GM21515 (cell line): Measurements from ENCODE around the gene PEAK1.

Experiments used
- ATAC-seq: cut with Tn5 transposase; IDR thresholded peaks from one replicate; pipeline ENCODE4 v1.9.1; 2021; ENCODE audit not compliant: unreplicated experiment

The PEAK1 gene

GRCh38 chr15:77068633-77069032, 351.3 kb downstream of the PEAK1 start:
- no peak for ATAC-seq

DNA sequence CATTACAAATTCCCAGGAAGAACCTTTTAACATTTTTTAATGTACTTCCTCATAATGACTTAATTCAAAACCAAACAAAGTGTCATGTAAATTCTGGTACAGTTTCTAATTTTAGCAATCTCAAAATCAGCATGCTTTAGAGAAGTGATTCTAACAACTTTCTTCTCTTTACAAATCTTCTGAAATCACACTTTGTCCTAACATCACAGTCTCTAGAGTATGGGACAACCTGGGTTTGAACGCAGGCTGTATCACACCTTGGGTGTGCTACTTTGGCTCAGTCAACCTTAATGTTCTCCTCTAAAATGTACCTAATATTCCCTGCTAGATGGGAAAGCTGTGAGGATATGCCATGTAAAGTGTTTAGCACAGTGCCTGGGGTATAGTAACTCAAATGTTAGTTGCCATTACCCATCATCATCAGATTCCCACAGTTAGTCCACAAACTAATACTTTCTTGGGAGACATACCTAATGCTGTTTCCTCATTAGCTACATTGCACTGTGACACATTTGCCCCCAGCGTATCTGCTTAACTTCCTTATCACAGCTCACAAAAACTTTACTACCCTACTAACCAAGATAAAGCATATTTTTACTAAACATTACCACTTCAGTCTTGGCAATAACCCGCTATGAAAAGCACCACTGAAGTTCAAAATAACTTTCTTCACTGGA, 352.1 kb downstream of the PEAK1 start:
- no peak for ATAC-seq

GRCh38 chr15:77066971-77067690, 352.8 kb downstream of the PEAK1 start:
- ATAC-seq = no peak

- no peak for ATAC-seq
Measured at GRCh38 chr15:77064539-77065308, 355.2 kb downstream of the PEAK1 start.

GRCh38 chr15:77064063-77064462, 355.8 kb downstream of the PEAK1 start:
- no peak for ATAC-seq

DNA sequence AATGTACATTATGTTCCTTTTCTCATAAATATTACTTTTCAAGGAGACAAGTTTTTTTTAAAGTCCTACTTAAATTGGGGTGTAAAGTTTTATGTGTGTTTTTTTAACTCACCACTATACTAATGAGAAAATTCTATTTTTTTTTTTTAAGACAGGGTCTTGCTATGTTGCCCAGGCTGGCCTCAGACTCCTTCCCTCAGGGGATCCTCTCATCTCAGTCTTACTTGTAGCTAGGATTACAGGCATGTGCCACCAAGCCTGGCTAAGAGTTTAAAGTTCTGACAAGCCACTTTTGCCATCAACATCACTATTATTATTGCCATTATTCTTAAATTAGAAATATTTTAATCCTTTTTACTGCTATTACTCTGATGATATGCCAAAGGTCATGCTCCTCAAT, 356.7 kb downstream of the PEAK1 start:
- no peak for ATAC-seq

- ATAC-seq = no peak
Measured at GRCh38 chr15:77060546-77060945, 359.4 kb downstream of the PEAK1 start.

GRCh38 chr15:77059786-77060361, 360.0 kb downstream of the PEAK1 start:
- ATAC-seq = peak; percentile 64

DNA sequence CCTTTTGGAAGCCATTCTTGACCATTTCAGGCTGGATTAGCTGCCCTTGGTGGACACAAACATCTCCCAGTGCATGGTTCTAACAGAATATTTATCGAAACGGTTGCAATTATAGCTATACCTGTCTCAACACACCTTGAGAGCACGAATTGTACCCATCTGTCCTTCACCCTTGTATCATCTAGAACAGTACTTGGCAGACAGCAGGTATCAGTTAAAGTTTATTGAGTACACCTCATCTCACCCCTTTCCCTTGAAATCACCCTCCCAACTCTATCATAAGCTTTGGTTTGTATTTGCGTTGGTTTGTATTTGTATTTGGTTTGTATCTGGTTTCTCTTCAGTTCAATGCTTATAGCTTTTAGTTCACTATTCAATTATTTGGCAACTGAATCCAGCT, 361.4 kb downstream of the PEAK1 start:
- ATAC-seq = no peak

- ATAC-seq = no peak
Measured at GRCh38 chr15:77057685-77058084, 362.2 kb downstream of the PEAK1 start.

- no peak for ATAC-seq
Measured at GRCh38 chr15:77057072-77057471, 362.8 kb downstream of the PEAK1 start.

DNA sequence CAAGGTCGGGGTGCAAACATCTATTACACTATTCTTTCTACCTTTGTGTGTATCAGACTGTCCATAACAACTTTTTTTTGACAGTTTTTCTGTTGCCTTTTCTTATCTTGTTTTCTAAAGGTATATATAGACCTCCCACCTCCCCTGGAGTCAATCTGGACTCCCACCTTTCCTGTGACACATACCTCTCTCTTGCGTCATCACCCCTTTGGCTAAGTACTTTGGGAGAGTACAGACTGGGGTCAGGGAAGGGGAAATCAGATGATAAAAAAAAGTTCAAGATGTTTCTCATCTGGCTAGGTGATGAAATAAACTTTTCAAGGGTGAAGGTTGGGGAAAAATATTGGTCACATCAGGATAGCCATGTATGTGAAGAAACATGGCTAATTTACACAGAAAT, 366.2 kb downstream of the PEAK1 start:
- ATAC-seq = no peak

- ATAC-seq = no peak
Measured at GRCh38 chr15:77052556-77052955, 367.3 kb downstream of the PEAK1 start.
